HepG2 (cell line): ENCODE data around the gene PLK3. TPM values are rescaled to one million over a fixed set of nuclear protein-coding genes. Genes with fewer than 3 reads are reported as not detected.
A peak's percentile ranks its signal among the peaks of the same experiment; 100 is the strongest.

Experiments used
- KDM4B ChIP-seq: sonication (generic); formaldehyde crosslinking; IDR thresholded peaks from 2 replicates; pipeline ENCODE4 v1.4.0; 2020; ENCODE audit warnings: missing genetic modification reagents
- KLF9 ChIP-seq: IDR thresholded peaks from 2 replicates; pipeline ENCODE4 v1.6.1; 2016; ENCODE audit warnings: low read depth
- MXI1 ChIP-seq: IDR thresholded peaks from 3 replicates; pipeline ENCODE4 v1.6.1; 2012; ENCODE audit warnings: low read depth, low read length, inconsistent platforms, borderline replicate concordance
- RFXAP ChIP-seq: sonication (generic); formaldehyde crosslinking; IDR thresholded peaks from 2 replicates; pipeline ENCODE4 v1.4.0; 2020; ENCODE audit warnings: missing genetic modification reagents, borderline replicate concordance
- SAFB2 ChIP-seq: sonication (generic); formaldehyde crosslinking; IDR thresholded peaks from 2 replicates; pipeline ENCODE4 v1.5.1; 2020; ENCODE audit warnings: missing genetic modification reagents, low read depth, mild to moderate bottlenecking, borderline replicate concordance
- SOX5 ChIP-seq: IDR thresholded peaks from 2 replicates; pipeline ENCODE4 v1.6.1; 2016; ENCODE audit warnings: borderline replicate concordance
- SRY ChIP-seq: sonication (generic); formaldehyde crosslinking; IDR thresholded peaks from 2 replicates; pipeline ENCODE4 v1.8.0; 2022; ENCODE audit warnings: mild to moderate bottlenecking, missing genetic modification reagents
- TBL1XR1 ChIP-seq: fragments of 150-350 bp; IDR thresholded peaks from 2 replicates; pipeline ENCODE4 v1.6.1; 2014; ENCODE audit warnings: borderline replicate concordance, low read length; ENCODE audit not compliant: partially characterized antibody
- TCF7 ChIP-seq: sonication (generic); IDR thresholded peaks from 2 replicates; pipeline ENCODE4 v1.6.1; 2016; ENCODE audit warnings: antibody characterized with exemption, low read depth
- ZFP91 ChIP-seq: sonication (generic); formaldehyde crosslinking; IDR thresholded peaks from 2 replicates; pipeline ENCODE4 v1.9.0; 2022; ENCODE audit warnings: missing genetic modification reagents, mild to moderate bottlenecking, borderline replicate concordance
- ZFX ChIP-seq: sonication (generic); formaldehyde crosslinking; IDR thresholded peaks from 2 replicates; pipeline ENCODE4 v1.4.0; 2020; ENCODE audit warnings: mild to moderate bottlenecking, low read depth, missing genetic modification reagents, moderate library complexity
- ZFY ChIP-seq: sonication (generic); formaldehyde crosslinking; IDR thresholded peaks from 2 replicates; pipeline ENCODE4 v1.4.0; 2020; ENCODE audit warnings: missing genetic modification reagents
- ZKSCAN8 ChIP-seq: IDR thresholded peaks from 2 replicates; pipeline ENCODE4 v1.6.1; 2016; ENCODE audit warnings: borderline replicate concordance, missing genetic modification reagents, missing compliant biosample characterization
- ZNF205 ChIP-seq: IDR thresholded peaks from 2 replicates; pipeline ENCODE4 v1.6.1; 2018; ENCODE audit warnings: missing biosample characterization, missing genetic modification reagents
- ZNF30 ChIP-seq: sonication (generic); formaldehyde crosslinking; IDR thresholded peaks from 2 replicates; pipeline ENCODE4 v1.5.0; 2020; ENCODE audit warnings: mild to moderate bottlenecking, missing genetic modification reagents
- ZNF503 ChIP-seq: sonication (generic); formaldehyde crosslinking; IDR thresholded peaks from 2 replicates; pipeline ENCODE4 v1.4.0; 2020; ENCODE audit warnings: missing genetic modification reagents
- ZNF543 ChIP-seq: sonication (generic); formaldehyde crosslinking; IDR thresholded peaks from 2 replicates; pipeline ENCODE4 v1.4.0; 2020; ENCODE audit warnings: mild to moderate bottlenecking, missing genetic modification reagents
- ZNF883 ChIP-seq: sonication (generic); formaldehyde crosslinking; IDR thresholded peaks from 2 replicates; pipeline ENCODE4 v1.5.1; 2020; ENCODE audit warnings: mild to moderate bottlenecking, missing genetic modification reagents; ENCODE audit errors: not compliant biosample characterization
- polyA plus RNA-seq, 8 experiments: library from polyadenylated mRNA; depleted of rRNA in 3 of 8; stranded (reverse) in 7 of 8; unstranded in 1 of 8; fragments of >200 nt; fragmentation: Illumina TruSeq in 4 of 8; extraction: Trizol in 4 of 8; gene quantifications; 2 replicates each; pipeline versions ENCODE4 v1.2.1 to v1.2.3, GENCODE V29; 2011 to 2016; ENCODE audit warnings: low read depth in 4 of 8, missing spikeins in 1 of 8, mixed read lengths in 1 of 8; ENCODE audit not compliant: insufficient read depth in 1 of 8
- total RNA-seq, 5 experiments: library from RNA; depleted of rRNA; stranded (reverse); fragments of >200 nt; fragmentation: Illumina TruSeq; extraction: Trizol; gene quantifications; 2 replicates each; pipeline ENCODE4 v1.2.3, GENCODE V29; 2016; ENCODE audit warnings: low read depth in 1 of 5
- TF ChIP-seq, protein P1 (sequence below): sonication (generic); formaldehyde crosslinking; IDR thresholded peaks from 2 replicates; pipeline ENCODE4 v1.8.1; 2022; ENCODE audit warnings: mild to moderate bottlenecking, missing genetic modification reagents
- TF ChIP-seq, protein P2 (sequence below): sonication (generic); formaldehyde crosslinking; IDR thresholded peaks from 2 replicates; pipeline ENCODE4 v1.5.0; 2020; ENCODE audit warnings: missing genetic modification reagents
- TF ChIP-seq, protein P3 (sequence below): sonication (generic); formaldehyde crosslinking; IDR thresholded peaks from 2 replicates; pipeline ENCODE4 v1.4.0; 2020; ENCODE audit warnings: missing genetic modification reagents

Gene PLK3
- total and polyA plus RNA-seq, 2 of the 13 experiments (the other 11 are each of a cell fraction or from before 2014, with no cell fraction given): 9.8 to 16.9 TPM

GRCh38 chr1:44827197-44828002, 27.2 kb downstream of the PLK3 start (continued):
- TF ChIP-seq MXI1: peak; percentile 52; the same call in 1 of the 3 replicates
- TF ChIP-seq, protein P1, sequence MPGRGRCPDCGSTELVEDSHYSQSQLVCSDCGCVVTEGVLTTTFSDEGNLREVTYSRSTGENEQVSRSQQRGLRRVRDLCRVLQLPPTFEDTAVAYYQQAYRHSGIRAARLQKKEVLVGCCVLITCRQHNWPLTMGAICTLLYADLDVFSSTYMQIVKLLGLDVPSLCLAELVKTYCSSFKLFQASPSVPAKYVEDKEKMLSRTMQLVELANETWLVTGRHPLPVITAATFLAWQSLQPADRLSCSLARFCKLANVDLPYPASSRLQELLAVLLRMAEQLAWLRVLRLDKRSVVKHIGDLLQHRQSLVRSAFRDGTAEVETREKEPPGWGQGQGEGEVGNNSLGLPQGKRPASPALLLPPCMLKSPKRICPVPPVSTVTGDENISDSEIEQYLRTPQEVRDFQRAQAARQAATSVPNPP (CRISPR knock-in tag): no peak
- TF ChIP-seq TCF7: peak; percentile 90
- peak; percentile 76 for TF ChIP-seq ZNF883 (CRISPR knock-in tag)
- no peak for TF ChIP-seq SRY (CRISPR knock-in tag)
- peak; percentile 100 for TF ChIP-seq ZNF543 (CRISPR knock-in tag)
- TF ChIP-seq, protein P2, sequence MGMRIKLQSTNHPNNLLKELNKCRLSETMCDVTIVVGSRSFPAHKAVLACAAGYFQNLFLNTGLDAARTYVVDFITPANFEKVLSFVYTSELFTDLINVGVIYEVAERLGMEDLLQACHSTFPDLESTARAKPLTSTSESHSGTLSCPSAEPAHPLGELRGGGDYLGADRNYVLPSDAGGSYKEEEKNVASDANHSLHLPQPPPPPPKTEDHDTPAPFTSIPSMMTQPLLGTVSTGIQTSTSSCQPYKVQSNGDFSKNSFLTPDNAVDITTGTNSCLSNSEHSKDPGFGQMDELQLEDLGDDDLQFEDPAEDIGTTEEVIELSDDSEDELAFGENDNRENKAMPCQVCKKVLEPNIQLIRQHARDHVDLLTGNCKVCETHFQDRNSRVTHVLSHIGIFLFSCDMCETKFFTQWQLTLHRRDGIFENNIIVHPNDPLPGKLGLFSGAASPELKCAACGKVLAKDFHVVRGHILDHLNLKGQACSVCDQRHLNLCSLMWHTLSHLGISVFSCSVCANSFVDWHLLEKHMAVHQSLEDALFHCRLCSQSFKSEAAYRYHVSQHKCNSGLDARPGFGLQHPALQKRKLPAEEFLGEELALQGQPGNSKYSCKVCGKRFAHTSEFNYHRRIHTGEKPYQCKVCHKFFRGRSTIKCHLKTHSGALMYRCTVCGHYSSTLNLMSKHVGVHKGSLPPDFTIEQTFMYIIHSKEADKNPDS (CRISPR knock-in tag): 0 out of 2 replicates have a peak, but pooled peaks have one; percentile 36
- TF ChIP-seq RFXAP (CRISPR knock-in tag): no peak
- TF ChIP-seq KLF9: no peak
- TF ChIP-seq ZKSCAN8 (CRISPR knock-in tag): no peak
- no peak for TF ChIP-seq SAFB2 (CRISPR knock-in tag)
- TF ChIP-seq ZNF205 (CRISPR knock-in tag): no peak
- TF ChIP-seq ZFX (CRISPR knock-in tag): peak; percentile 59
- TF ChIP-seq TBL1XR1: no peak
- peak; percentile 37; the same call in 1 of the 2 replicates for TF ChIP-seq SOX5
- TF ChIP-seq KDM4B: no peak
- TF ChIP-seq ZNF503 (CRISPR knock-in tag): no peak
- TF ChIP-seq ZFP91: peak; percentile 49; the same call in 1 of the 2 replicates
- TF ChIP-seq ZFY: peak; percentile 36
- TF ChIP-seq ZNF30 (CRISPR knock-in tag): no peak
- TF ChIP-seq, protein P3, sequence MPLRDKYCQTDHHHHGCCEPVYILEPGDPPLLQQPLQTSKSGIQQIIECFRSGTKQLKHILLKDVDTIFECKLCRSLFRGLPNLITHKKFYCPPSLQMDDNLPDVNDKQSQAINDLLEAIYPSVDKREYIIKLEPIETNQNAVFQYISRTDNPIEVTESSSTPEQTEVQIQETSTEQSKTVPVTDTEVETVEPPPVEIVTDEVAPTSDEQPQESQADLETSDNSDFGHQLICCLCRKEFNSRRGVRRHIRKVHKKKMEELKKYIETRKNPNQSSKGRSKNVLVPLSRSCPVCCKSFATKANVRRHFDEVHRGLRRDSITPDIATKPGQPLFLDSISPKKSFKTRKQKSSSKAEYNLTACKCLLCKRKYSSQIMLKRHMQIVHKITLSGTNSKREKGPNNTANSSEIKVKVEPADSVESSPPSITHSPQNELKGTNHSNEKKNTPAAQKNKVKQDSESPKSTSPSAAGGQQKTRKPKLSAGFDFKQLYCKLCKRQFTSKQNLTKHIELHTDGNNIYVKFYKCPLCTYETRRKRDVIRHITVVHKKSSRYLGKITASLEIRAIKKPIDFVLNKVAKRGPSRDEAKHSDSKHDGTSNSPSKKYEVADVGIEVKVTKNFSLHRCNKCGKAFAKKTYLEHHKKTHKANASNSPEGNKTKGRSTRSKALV (CRISPR knock-in tag): peak; percentile 8; the same call in 1 of the 2 replicates
